ENCODE data around the gene DIS3L2.

DNA sequence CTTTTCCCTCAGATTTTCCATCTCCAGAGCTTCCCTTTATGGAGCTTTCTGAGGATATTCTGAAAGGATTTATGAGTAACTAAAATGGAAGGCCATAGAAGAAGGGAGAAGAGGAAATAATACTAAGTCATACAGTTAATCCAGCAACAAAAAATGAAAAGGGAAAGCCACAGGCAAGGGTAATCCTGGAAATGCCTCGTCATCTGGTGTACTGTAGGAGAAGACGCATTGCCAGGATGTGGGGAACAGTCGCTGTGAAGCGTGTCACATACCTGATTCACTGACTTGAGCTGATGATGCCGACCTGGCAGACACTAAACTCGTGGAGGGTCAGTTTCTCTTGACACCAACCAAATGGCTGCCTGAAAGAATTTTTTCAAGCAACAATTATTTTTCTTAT is 382.3 kb downstream of the DIS3L2 start:
- TF ChIP-seq TAF1 (IDR thresholded peaks at IDR 0.05; ENCODE audit: borderline replicate concordance, low read depth, low read length) (no peak), POLR2AphosphoS5 (IDR thresholded peaks at IDR 0.05; ENCODE audit: low read depth, low read length) (no peak), POLR2A (IDR thresholded peaks at IDR 0.05; ENCODE audit: low read depth, low read length) (no peak)

Data from GM12892 (cell line).